Measurements from ENCODE around the gene FNDC3B. TPM values are rescaled to one million over a fixed set of nuclear protein-coding genes. Genes with fewer than 3 reads are reported as not detected.

The FNDC3B gene
- total RNA-seq, 2 donors from 2014 or later, result 27.0 to 41.6 TPM

GRCh38 chr3:172201136-172201869, 161.9 kb downstream of the FNDC3B start:
- no peak overlapping the region for H3K27ac Mint-ChIP-seq
- H3K27me3 Mint-ChIP-seq, result no peaks in the 10 kb centered on the region

GRCh38 chr3:172201870-172202236, 162.5 kb downstream of the FNDC3B start:
- no peaks in the 10 kb centered on the region for H3K4me1 Mint-ChIP-seq
- DNase-seq (no peak), ATAC-seq (no peak)
- peaks cover 7% of the 10 kb centered on the region for H3K9me3 ChIP-seq (ENCODE audit: control insufficient read depth, low read length, poor library complexity, severe bottlenecking)
- no peaks in the 10 kb centered on the region for H3K36me3 Mint-ChIP-seq (ENCODE audit: low read depth)
- no peak overlapping the region for H3K4me3 Mint-ChIP-seq
- H3K27ac Mint-ChIP-seq, result no peak overlapping the region
- H3K27me3 Mint-ChIP-seq, result no peaks in the 10 kb centered on the region

More at GRCh38 chr3:172201136-172201869, 161.9 kb downstream of the FNDC3B start:
- Mint-ChIP-seq H3K36me3 (ENCODE audit: low read depth) (no peaks in the 10 kb centered on the region), H3K4me1 (no peaks in the 10 kb centered on the region), H3K4me3 (no peak overlapping the region)
- no peak for ATAC-seq
- H3K9me3 ChIP-seq (ENCODE audit: control insufficient read depth, low read length, poor library complexity, severe bottlenecking), result peaks cover 7% of the 10 kb centered on the region
- no peak for DNase-seq

- Mint-ChIP-seq H3K27ac (no peak overlapping the region), H3K27me3 (no peaks in the 10 kb centered on the region), H3K36me3 (ENCODE audit: low read depth) (no peaks in the 10 kb centered on the region), H3K4me3 (no peak overlapping the region), H3K4me1 (no peaks in the 10 kb centered on the region)
- no peak for ATAC-seq
- H3K9me3 ChIP-seq (ENCODE audit: control insufficient read depth, low read length, poor library complexity, severe bottlenecking), result peaks cover 7% of the 10 kb centered on the region
- DNase-seq, result no peak
These were observed 163.4 kb downstream of the FNDC3B start for GRCh38 chr3:172202797-172203196.

GRCh38 chr3:172203522-172204258, 164.3 kb downstream of the FNDC3B start:
- H3K4me1 Mint-ChIP-seq, result peaks cover under 1% of the 10 kb centered on the region
- no peaks in the 10 kb centered on the region for H3K27me3 Mint-ChIP-seq
- H3K27ac Mint-ChIP-seq, result no peak overlapping the region
- peaks cover 7% of the 10 kb centered on the region for H3K9me3 ChIP-seq (ENCODE audit: control insufficient read depth, low read length, poor library complexity, severe bottlenecking)
- ATAC-seq, result no peak
- H3K4me3 Mint-ChIP-seq, result no peak overlapping the region
- no peaks in the 10 kb centered on the region for H3K36me3 Mint-ChIP-seq (ENCODE audit: low read depth)
- DNase-seq, result no peak

GRCh38 chr3:172204716-172205115, 165.3 kb downstream of the FNDC3B start:
- no peaks in the 10 kb centered on the region for H3K36me3 Mint-ChIP-seq (ENCODE audit: low read depth)
- peaks cover 7% of the 10 kb centered on the region for H3K9me3 ChIP-seq (ENCODE audit: control insufficient read depth, low read length, poor library complexity, severe bottlenecking)
- ATAC-seq (no peak), DNase-seq (no peak)
- peaks cover 2% of the 10 kb centered on the region for H3K4me1 Mint-ChIP-seq
- no peaks in the 10 kb centered on the region for H3K27me3 Mint-ChIP-seq
- H3K27ac Mint-ChIP-seq, result no peak overlapping the region
- no peak overlapping the region for H3K4me3 Mint-ChIP-seq

GRCh38 chr3:172208586-172209332, 169.4 kb downstream of the FNDC3B start:
- no peaks in the 10 kb centered on the region for H3K36me3 Mint-ChIP-seq (ENCODE audit: low read depth)
- no peak for ATAC-seq
- no peaks in the 10 kb centered on the region for H3K27me3 Mint-ChIP-seq
- H3K4me3 Mint-ChIP-seq, result no peak overlapping the region
- H3K4me1 Mint-ChIP-seq, result peaks cover 2% of the 10 kb centered on the region
- H3K27ac Mint-ChIP-seq, result no peak overlapping the region
- no peak for DNase-seq
- H3K9me3 ChIP-seq (ENCODE audit: control insufficient read depth, low read length, poor library complexity, severe bottlenecking), result peaks cover 7% of the 10 kb centered on the region

GRCh38 chr3:172209333-172210321, 170.2 kb downstream of the FNDC3B start:
- ATAC-seq (no peak), DNase-seq (no peak)
- Mint-ChIP-seq H3K36me3 (ENCODE audit: low read depth) (no peaks in the 10 kb centered on the region), H3K27ac (no peak overlapping the region), H3K4me3 (no peak overlapping the region), H3K4me1 (peaks cover 2% of the 10 kb centered on the region), H3K27me3 (no peaks in the 10 kb centered on the region)
- H3K9me3 ChIP-seq (ENCODE audit: control insufficient read depth, low read length, poor library complexity, severe bottlenecking), result peaks cover 5% of the 10 kb centered on the region

GRCh38 chr3:172210355-172210754, 171.0 kb downstream of the FNDC3B start:
- H3K27me3 Mint-ChIP-seq, result no peaks in the 10 kb centered on the region
- no peak overlapping the region for H3K27ac Mint-ChIP-seq
- H3K4me3 Mint-ChIP-seq, result no peak overlapping the region
- ATAC-seq (no peak), DNase-seq (no peak)
- H3K36me3 Mint-ChIP-seq (ENCODE audit: low read depth), result no peaks in the 10 kb centered on the region
- H3K4me1 Mint-ChIP-seq, result peaks cover 4% of the 10 kb centered on the region
- no peaks in the 10 kb centered on the region for H3K9me3 ChIP-seq (ENCODE audit: control insufficient read depth, low read length, poor library complexity, severe bottlenecking)

- Mint-ChIP-seq H3K27ac (no peak overlapping the region), H3K4me3 (no peak overlapping the region), H3K36me3 (ENCODE audit: low read depth) (no peaks in the 10 kb centered on the region), H3K27me3 (no peaks in the 10 kb centered on the region), H3K4me1 (peaks cover 4% of the 10 kb centered on the region)
- DNase-seq (no peak), ATAC-seq (no peak)
- no peaks in the 10 kb centered on the region for H3K9me3 ChIP-seq (ENCODE audit: control insufficient read depth, low read length, poor library complexity, severe bottlenecking)
These were observed 171.7 kb downstream of the FNDC3B start for GRCh38 chr3:172211123-172211522.

- H3K9me3 ChIP-seq (ENCODE audit: control insufficient read depth, low read length, poor library complexity, severe bottlenecking), result no peaks in the 10 kb centered on the region
- Mint-ChIP-seq H3K4me1 (peaks cover 10% of the 10 kb centered on the region), H3K27me3 (no peaks in the 10 kb centered on the region), H3K36me3 (ENCODE audit: low read depth) (no peaks in the 10 kb centered on the region), H3K4me3 (no peak overlapping the region), H3K27ac (no peak overlapping the region)
- ATAC-seq (no peak), DNase-seq (no peak)
These were observed 173.8 kb downstream of the FNDC3B start for GRCh38 chr3:172213200-172213599.

GRCh38 chr3:172213904-172214303, 174.5 kb downstream of the FNDC3B start:
- no peaks in the 10 kb centered on the region for H3K27me3 Mint-ChIP-seq
- ATAC-seq, result no peak
- peaks cover 14% of the 10 kb centered on the region for H3K4me1 Mint-ChIP-seq
- no peak overlapping the region for H3K27ac Mint-ChIP-seq
- DNase-seq, result no peak
- no peaks in the 10 kb centered on the region for H3K9me3 ChIP-seq (ENCODE audit: control insufficient read depth, low read length, poor library complexity, severe bottlenecking)
- no peaks in the 10 kb centered on the region for H3K36me3 Mint-ChIP-seq (ENCODE audit: low read depth)
- H3K4me3 Mint-ChIP-seq, result no peak overlapping the region

- Mint-ChIP-seq H3K36me3 (ENCODE audit: low read depth) (no peaks in the 10 kb centered on the region), H3K4me1 (peaks cover 28% of the 10 kb centered on the region), H3K27ac (no peak overlapping the region), H3K27me3 (no peaks in the 10 kb centered on the region), H3K4me3 (no peak overlapping the region)
- no peaks in the 10 kb centered on the region for H3K9me3 ChIP-seq (ENCODE audit: control insufficient read depth, low read length, poor library complexity, severe bottlenecking)
- no peak for DNase-seq
- ATAC-seq, result no peak
These were observed 176.9 kb downstream of the FNDC3B start for GRCh38 chr3:172216267-172216666.
